Nephron progenitor cell (in vitro differentiated cells): ENCODE data around the gene CDKN1A.
"Not testable (repeated sequence)": the region's sequence is repeated elsewhere in the genome, so short reads cannot be mapped to it uniquely, and the experiment has no call there.

Experiments
- DNase-seq: peaks from one replicate; pipeline ENCODE4 v3.0.0; 2021
- H3K27ac Mint-ChIP-seq: 2 replicates; pipeline ENCODE4 v1.8.0; 2021; ENCODE audit warnings: mild to moderate bottlenecking, moderate library complexity, mixed read lengths
- H3K27me3 Mint-ChIP-seq: 2 replicates; pipeline ENCODE4 v1.8.0; 2021; ENCODE audit warnings: mild to moderate bottlenecking, low read depth, mixed read lengths; ENCODE audit not compliant: poor library complexity
- H3K36me3 Mint-ChIP-seq: 2 replicates; pipeline ENCODE4 v1.8.0; 2021; ENCODE audit warnings: low read depth, mixed read lengths
- H3K4me1 Mint-ChIP-seq: 2 replicates; pipeline ENCODE4 v1.8.0; 2021; ENCODE audit warnings: mixed read lengths
- H3K4me3 Mint-ChIP-seq: 2 replicates; pipeline ENCODE4 v1.8.0; 2021; ENCODE audit warnings: mild to moderate bottlenecking, moderate library complexity, mixed read lengths
- H3K9me3 Mint-ChIP-seq: 2 replicates; pipeline ENCODE4 v1.8.0; 2021; ENCODE audit warnings: mild to moderate bottlenecking, moderate library complexity, mixed read lengths
- TF ChIP-seq, protein P1 (sequence below): fragments of 200-600 bp; sonication (generic); IDR thresholded peaks from 2 replicates; pipeline ENCODE4 v1.5.0; 2021; ENCODE audit warnings: antibody characterized with exemption

CDKN1A gene

DNA sequence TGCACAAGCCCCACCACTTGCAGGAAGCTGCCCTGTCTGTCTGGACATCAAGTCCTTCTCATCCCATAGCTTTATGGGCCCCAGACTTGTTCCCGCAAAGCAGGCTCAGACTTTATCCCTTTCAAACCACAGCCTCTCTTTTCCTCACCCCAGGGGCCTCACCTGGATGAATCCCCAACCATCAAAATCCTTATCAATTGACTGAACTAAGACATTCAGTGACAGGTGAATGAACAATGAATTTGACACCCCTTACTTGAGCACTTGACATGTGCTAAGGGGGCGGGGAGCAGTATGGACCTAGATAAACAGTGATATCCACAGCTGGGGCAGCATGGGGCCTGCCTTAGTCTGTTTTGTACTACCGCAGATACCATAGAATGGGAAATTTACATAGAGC is 24.1 kb downstream of the CDKN1A start:
- Mint-ChIP-seq H3K9me3 (no peaks in the 10 kb centered on the region), H3K27ac (no peak overlapping the region), H3K27me3 (peaks cover 20% of the 10 kb centered on the region)

GRCh38 chr6:36703081-36703606 is 24.6 kb downstream of the CDKN1A start:
- peaks cover 19% of the 10 kb centered on the region for H3K27me3 Mint-ChIP-seq
- TF ChIP-seq, protein P1, sequence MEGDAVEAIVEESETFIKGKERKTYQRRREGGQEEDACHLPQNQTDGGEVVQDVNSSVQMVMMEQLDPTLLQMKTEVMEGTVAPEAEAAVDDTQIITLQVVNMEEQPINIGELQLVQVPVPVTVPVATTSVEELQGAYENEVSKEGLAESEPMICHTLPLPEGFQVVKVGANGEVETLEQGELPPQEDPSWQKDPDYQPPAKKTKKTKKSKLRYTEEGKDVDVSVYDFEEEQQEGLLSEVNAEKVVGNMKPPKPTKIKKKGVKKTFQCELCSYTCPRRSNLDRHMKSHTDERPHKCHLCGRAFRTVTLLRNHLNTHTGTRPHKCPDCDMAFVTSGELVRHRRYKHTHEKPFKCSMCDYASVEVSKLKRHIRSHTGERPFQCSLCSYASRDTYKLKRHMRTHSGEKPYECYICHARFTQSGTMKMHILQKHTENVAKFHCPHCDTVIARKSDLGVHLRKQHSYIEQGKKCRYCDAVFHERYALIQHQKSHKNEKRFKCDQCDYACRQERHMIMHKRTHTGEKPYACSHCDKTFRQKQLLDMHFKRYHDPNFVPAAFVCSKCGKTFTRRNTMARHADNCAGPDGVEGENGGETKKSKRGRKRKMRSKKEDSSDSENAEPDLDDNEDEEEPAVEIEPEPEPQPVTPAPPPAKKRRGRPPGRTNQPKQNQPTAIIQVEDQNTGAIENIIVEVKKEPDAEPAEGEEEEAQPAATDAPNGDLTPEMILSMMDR: no peak
- H3K4me3 Mint-ChIP-seq: no peak overlapping the region
- no peak for DNase-seq
- H3K27ac Mint-ChIP-seq: no peak overlapping the region
- peaks cover 23% of the 10 kb centered on the region for H3K4me1 Mint-ChIP-seq
- H3K36me3 Mint-ChIP-seq: no peaks in the 10 kb centered on the region
- no peaks in the 10 kb centered on the region for H3K9me3 Mint-ChIP-seq

More for the DNA sequence above, 24.1 kb downstream of the CDKN1A start:
- no peak for DNase-seq
- H3K36me3 Mint-ChIP-seq: no peaks in the 10 kb centered on the region
- TF ChIP-seq, protein P1: no peak
- H3K4me3 Mint-ChIP-seq: no peak overlapping the region
- H3K4me1 Mint-ChIP-seq: peaks cover 24% of the 10 kb centered on the region

DNA sequence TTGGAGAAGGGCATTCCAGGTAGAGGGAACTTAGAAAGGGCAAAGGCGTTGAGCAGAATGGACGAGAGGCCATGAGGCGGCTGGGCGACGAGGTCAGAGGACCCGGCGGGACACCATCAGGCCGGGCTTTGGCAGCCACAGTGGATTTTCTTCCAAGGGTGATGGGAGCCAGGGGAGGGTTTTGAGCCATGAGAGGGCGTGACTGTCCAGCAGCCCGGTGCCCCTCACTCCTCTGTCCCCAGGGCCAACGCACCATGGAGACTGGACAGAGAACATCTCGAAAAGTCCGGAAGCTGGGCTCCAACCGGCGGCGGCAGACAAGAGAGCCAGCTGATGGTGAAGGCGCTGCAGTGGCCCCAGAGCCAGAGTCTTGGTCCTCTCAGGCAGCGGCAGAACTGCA is 25.5 kb downstream of the CDKN1A start:
- H3K4me3 Mint-ChIP-seq: no peak overlapping the region
- peaks cover 12% of the 10 kb centered on the region for H3K27me3 Mint-ChIP-seq
- TF ChIP-seq, protein P1: no peak

DNA sequence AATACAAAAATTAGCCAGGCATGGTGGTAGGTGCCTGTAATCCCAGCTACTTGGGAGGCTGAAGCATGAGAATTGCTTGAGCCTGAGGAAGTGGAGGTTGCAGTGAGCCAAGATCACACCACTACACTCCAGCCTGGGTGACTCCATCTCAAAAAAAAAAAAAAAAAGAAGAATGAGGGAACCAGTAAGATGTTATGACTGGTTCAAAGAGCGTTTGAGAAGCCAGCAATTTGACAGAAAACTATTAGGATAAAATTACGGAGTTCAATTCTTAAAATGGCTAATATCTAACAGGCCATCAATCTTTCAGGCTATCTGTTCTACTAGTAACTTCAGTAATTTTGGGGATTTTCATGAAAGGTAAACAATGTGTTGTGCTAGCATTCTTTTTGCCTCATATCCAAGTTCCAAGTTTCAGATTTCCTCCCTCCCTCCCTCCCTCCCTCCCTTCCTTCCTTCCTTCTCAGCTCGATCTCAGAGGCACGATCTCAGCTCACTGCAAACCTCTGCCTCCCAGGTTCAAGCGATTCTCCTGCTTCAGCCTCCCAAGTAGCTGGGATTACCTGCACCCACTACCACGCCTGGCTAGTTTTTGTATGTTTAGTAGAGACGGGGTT is 26.6 kb downstream of the CDKN1A start:
- H3K27me3 Mint-ChIP-seq: peaks cover 12% of the 10 kb centered on the region
- not testable (repeated sequence) for H3K9me3 Mint-ChIP-seq, H3K27ac Mint-ChIP-seq, DNase-seq, H3K4me3 Mint-ChIP-seq, H3K36me3 Mint-ChIP-seq
- peaks cover 18% of the 10 kb centered on the region for H3K4me1 Mint-ChIP-seq

More for the DNA sequence above, 25.5 kb downstream of the CDKN1A start:
- Mint-ChIP-seq H3K36me3 (no peaks in the 10 kb centered on the region), H3K9me3 (no peaks in the 10 kb centered on the region), H3K27ac (no peak overlapping the region), H3K4me1 (peaks cover 18% of the 10 kb centered on the region)
- DNase-seq: no peak

- TF ChIP-seq, protein P1: no peak
- Mint-ChIP-seq H3K27me3 (peaks cover 17% of the 10 kb centered on the region), H3K27ac (no peak overlapping the region), H3K4me1 (peaks cover 18% of the 10 kb centered on the region), H3K4me3 (no peak overlapping the region), H3K36me3 (no peaks in the 10 kb centered on the region), H3K9me3 (no peaks in the 10 kb centered on the region)
- no peak for DNase-seq
Observed at GRCh38 chr6:36706339-36706738, 27.8 kb downstream of the CDKN1A start.

- Mint-ChIP-seq H3K9me3 (no peaks in the 10 kb centered on the region), H3K27ac (no peak overlapping the region), H3K27me3 (peaks cover 5% of the 10 kb centered on the region), H3K4me1 (no peaks in the 10 kb centered on the region), H3K36me3 (no peaks in the 10 kb centered on the region), H3K4me3 (no peak overlapping the region)
- DNase-seq: no peak
- TF ChIP-seq, protein P1: no peak
Observed at GRCh38 chr6:36712816-36713215, 34.3 kb downstream of the CDKN1A start.
